Measurements from ENCODE around the gene LIAS. TPM values are rescaled to one million over a fixed set of nuclear protein-coding genes. Genes with fewer than 3 reads are reported as not detected.

The LIAS gene
- total RNA-seq, 2 experiments from 2014 or later = 35.8 to 42.5 TPM

GRCh38 chr4:39480902-39481695 is 22.2 kb downstream of the LIAS start:
- DNase-seq (no peak), ATAC-seq (no peak)
- intact Hi-C loops (cut with micrococcal nuclease) = no loop called here
- no peak for TF ChIP-seq CTCF (IDR thresholded peaks at IDR 0.05)
- ChIA-PET CTCF (interaction anchor here (0.9 to 2.6 kb wide), 5 partner anchors 9 to 248 kb away, joined by 3 to 9 read pairs (median 4); no protein-coding TSS in a partner anchor), POLR2A (no interaction called here)
- H3K9me3 Mint-ChIP-seq = no peaks in the 10 kb centered on the region
- H3K27me3 Mint-ChIP-seq = no peaks in the 10 kb centered on the region
- H3K36me3 Mint-ChIP-seq (ENCODE audit: low read depth) = peaks cover 4% of the 10 kb centered on the region
- no peak overlapping the region for H3K4me3 Mint-ChIP-seq
- H3K4me1 Mint-ChIP-seq (ENCODE audit: low read depth) = no peaks in the 10 kb centered on the region
- no peak overlapping the region for H3K27ac Mint-ChIP-seq

GRCh38 chr4:39484582-39485272 is 25.9 kb downstream of the LIAS start:
- Mint-ChIP-seq H3K4me1 (ENCODE audit: low read depth) (no peaks in the 10 kb centered on the region), H3K36me3 (ENCODE audit: low read depth) (no peaks in the 10 kb centered on the region), H3K27me3 (no peaks in the 10 kb centered on the region), H3K9me3 (no peaks in the 10 kb centered on the region), H3K27ac (no peak overlapping the region), H3K4me3 (no peak overlapping the region)
- ATAC-seq (no peak), DNase-seq (no peak)
- TF ChIP-seq CTCF (IDR thresholded peaks at IDR 0.05) = no peak
- CTCF ChIA-PET = interaction anchor here (1.5 kb wide), 1 partner anchor 15 kb away, joined by 4 read pairs; no protein-coding TSS in a partner anchor
- POLR2A ChIA-PET = no interaction called here
- intact Hi-C loops (cut with micrococcal nuclease) = no loop called here

GRCh38 chr4:39486221-39486804 is 27.5 kb downstream of the LIAS start:
- no peak for DNase-seq
- H3K27me3 Mint-ChIP-seq = no peaks in the 10 kb centered on the region
- TF ChIP-seq CTCF (IDR thresholded peaks at IDR 0.05) = no peak
- no peak for ATAC-seq
- no peaks in the 10 kb centered on the region for H3K9me3 Mint-ChIP-seq
- CTCF ChIA-PET = no interaction called here
- H3K36me3 Mint-ChIP-seq (ENCODE audit: low read depth) = no peaks in the 10 kb centered on the region
- H3K4me1 Mint-ChIP-seq (ENCODE audit: low read depth) = no peaks in the 10 kb centered on the region
- no peak overlapping the region for H3K4me3 Mint-ChIP-seq
- intact Hi-C loops (cut with micrococcal nuclease) = no loop called here
- H3K27ac Mint-ChIP-seq = no peak overlapping the region
- POLR2A ChIA-PET = no interaction called here

GRCh38 chr4:39490322-39490721 is 31.5 kb downstream of the LIAS start:
- Mint-ChIP-seq H3K9me3 (no peaks in the 10 kb centered on the region), H3K4me1 (ENCODE audit: low read depth) (no peaks in the 10 kb centered on the region), H3K27me3 (no peaks in the 10 kb centered on the region), H3K4me3 (no peak overlapping the region), H3K27ac (no peak overlapping the region), H3K36me3 (ENCODE audit: low read depth) (no peaks in the 10 kb centered on the region)
- intact Hi-C loops (cut with micrococcal nuclease) = no loop called here
- ChIA-PET POLR2A (interaction anchor here (0.7 kb wide), 1 partner anchor 15 kb away, joined by 5 read pairs; no protein-coding TSS in a partner anchor), CTCF (interaction anchor here (1.3 to 1.7 kb wide), 2 partner anchors 12 to 21 kb away, joined by 3 to 4 read pairs; no protein-coding TSS in a partner anchor)
- DNase-seq (no peak), ATAC-seq (no peak)
- TF ChIP-seq CTCF (IDR thresholded peaks at IDR 0.05) = no peak
